ENCODE results near the gene BATF3.
A peak's percentile ranks its signal among the peaks of the same experiment; 100 is the strongest.

BATF3 gene

DNA sequence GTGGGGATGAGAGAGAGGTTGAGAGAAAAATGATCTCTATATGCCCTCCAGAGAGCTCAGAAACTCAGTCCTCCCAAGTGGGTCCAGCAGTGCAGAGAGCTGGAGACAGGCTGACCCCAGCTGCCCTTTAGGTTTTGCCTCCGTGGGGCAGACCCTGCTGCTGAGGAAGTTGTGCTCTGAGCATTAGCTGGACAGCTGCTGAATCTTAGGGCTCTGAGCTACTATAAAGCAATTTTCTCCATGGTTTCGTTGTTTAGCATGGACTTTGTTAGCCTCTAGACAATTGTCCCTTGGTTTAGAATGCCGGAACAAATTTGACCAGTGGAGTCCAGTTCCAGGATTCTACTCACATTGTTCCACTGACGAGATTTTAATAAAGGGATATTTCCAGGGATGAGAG lies 22.1 kb downstream of the BATF3 start:
- Mint-ChIP-seq H3K9me3 (no peaks in the 10 kb centered on the region), H3K4me3 (no peak overlapping the region), H3K27ac (no peak overlapping the region)

DNA sequence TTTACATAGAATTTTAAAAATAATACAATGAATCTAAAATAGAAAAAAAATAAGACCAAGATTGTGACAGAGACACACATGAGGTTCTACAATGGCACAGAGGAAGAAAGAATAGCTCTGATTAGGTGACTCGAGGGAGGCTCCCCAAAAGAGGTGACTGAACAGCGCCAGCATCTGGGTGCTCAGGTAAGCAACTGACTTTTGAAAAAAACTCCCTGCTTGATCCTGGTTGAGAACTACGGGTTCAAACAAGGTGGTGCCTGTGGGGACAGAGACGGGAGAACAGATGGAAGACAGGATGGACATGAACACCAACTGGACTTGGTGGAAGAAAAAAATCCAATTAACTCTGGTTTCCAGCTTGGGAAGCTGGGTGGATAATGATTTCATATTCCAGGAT lies 22.5 kb downstream of the BATF3 start:
- no peaks in the 10 kb centered on the region for H3K36me3 Mint-ChIP-seq (ENCODE audit: low read depth)

More for the DNA sequence above, 22.1 kb downstream of the BATF3 start:
- TF ChIP-seq, protein P1, sequence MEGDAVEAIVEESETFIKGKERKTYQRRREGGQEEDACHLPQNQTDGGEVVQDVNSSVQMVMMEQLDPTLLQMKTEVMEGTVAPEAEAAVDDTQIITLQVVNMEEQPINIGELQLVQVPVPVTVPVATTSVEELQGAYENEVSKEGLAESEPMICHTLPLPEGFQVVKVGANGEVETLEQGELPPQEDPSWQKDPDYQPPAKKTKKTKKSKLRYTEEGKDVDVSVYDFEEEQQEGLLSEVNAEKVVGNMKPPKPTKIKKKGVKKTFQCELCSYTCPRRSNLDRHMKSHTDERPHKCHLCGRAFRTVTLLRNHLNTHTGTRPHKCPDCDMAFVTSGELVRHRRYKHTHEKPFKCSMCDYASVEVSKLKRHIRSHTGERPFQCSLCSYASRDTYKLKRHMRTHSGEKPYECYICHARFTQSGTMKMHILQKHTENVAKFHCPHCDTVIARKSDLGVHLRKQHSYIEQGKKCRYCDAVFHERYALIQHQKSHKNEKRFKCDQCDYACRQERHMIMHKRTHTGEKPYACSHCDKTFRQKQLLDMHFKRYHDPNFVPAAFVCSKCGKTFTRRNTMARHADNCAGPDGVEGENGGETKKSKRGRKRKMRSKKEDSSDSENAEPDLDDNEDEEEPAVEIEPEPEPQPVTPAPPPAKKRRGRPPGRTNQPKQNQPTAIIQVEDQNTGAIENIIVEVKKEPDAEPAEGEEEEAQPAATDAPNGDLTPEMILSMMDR (IDR thresholded peaks at IDR 0.05), result no peak
- no peak for DNase-seq
- no peaks in the 10 kb centered on the region for H3K36me3 Mint-ChIP-seq (ENCODE audit: low read depth)
- peaks cover 16% of the 10 kb centered on the region for H3K27me3 Mint-ChIP-seq (ENCODE audit: low read depth, poor library complexity)
- H3K4me1 Mint-ChIP-seq, result peaks cover 23% of the 10 kb centered on the region

DNA sequence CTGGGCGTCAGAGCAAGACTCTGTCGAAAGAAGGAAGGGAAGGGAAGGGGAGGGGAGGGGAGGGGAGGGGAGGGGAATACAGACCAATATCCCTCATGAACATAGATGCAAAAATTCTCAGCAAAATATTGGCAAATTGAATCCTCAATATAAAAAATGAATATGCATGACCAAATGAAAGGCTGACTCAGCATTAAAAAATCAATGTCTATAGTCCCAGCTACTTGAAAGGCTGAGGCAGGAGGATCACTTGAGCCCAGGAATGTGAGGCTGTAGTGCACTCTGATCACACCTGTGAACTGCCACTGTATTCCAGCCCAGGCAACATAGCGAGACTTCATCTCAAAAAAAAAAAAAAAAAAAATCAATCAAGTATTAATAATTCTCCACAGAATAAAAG lies 24.0 kb downstream of the BATF3 start:
- Mint-ChIP-seq H3K36me3 (ENCODE audit: low read depth) (no peaks in the 10 kb centered on the region), H3K27ac (no peak overlapping the region)

More for the DNA sequence above, 22.5 kb downstream of the BATF3 start:
- TF ChIP-seq, protein P1 (IDR thresholded peaks at IDR 0.05), result no peak
- Mint-ChIP-seq H3K27me3 (ENCODE audit: low read depth, poor library complexity) (peaks cover 16% of the 10 kb centered on the region), H3K9me3 (no peaks in the 10 kb centered on the region), H3K4me3 (no peak overlapping the region), H3K4me1 (peaks cover 23% of the 10 kb centered on the region), H3K27ac (peak overlapping the region; percentile 89)
- DNase-seq, result no peak

DNA sequence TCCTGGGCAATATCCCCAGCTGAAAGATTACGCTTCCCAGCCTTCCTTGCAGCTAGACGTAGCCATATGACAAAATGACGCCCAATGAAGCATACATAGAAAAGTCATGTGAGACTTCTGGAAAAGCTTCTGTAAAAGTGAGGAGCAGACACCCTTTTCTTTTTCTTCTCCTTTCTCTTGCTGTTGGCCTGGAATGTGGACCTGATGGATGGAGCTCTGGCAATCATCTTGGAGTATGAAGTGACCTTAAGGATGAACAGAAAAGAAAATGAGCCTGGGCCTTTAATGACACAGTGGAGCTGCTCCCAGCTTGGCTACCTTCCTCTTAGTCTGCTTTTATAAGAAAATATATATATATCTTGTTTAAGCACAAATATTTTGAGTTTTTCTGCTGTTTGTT lies 24.8 kb downstream of the BATF3 start:
- Mint-ChIP-seq H3K9me3 (no peaks in the 10 kb centered on the region), H3K27ac (no peak overlapping the region), H3K27me3 (ENCODE audit: low read depth, poor library complexity) (peaks cover 13% of the 10 kb centered on the region), H3K4me3 (no peak overlapping the region), H3K4me1 (peaks cover 33% of the 10 kb centered on the region), H3K36me3 (ENCODE audit: low read depth) (no peaks in the 10 kb centered on the region)
- TF ChIP-seq, protein P1 (IDR thresholded peaks at IDR 0.05), result no peak
- DNase-seq, result no peak

More for the DNA sequence above, 24.0 kb downstream of the BATF3 start:
- Mint-ChIP-seq H3K4me3 (no peak overlapping the region), H3K4me1 (peaks cover 33% of the 10 kb centered on the region), H3K9me3 (no peaks in the 10 kb centered on the region), H3K27me3 (ENCODE audit: low read depth, poor library complexity) (peaks cover 13% of the 10 kb centered on the region)
- no peak for DNase-seq
- TF ChIP-seq, protein P1 (IDR thresholded peaks at IDR 0.05), result no peak

DNA sequence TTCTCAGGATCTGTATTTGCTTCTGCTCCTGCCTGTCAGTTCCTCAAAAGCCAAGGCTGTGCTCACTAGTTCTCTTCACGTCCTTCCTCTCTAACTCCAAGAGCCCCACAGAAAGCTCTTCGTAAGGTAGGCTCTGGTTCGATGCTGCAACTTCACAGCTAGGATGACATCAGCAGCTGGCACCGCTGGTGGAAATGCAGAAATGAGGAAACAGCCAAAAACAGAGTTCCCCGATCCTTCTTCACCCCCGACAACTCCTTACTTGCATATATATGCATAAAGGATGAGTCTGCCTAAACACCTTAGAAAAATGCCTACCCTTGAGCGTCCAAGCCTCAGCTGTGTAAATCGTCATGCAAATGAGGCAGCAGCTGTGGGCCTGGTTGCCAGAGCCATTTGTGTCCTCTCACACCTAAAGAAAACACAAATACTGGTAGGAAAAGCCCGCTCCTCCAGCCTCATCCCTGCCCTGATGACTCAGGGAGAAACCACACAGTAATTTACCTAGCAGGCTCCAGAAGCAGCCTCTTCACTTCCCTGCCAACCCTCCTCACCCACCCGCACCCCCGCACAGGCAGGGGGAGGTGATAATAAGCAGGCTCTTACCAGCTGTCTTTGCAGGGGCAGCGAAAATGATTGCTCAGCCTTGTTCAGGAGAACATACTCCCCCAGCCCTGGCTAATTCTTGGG lies 28.2 kb downstream of the BATF3 start:
- H3K4me1 Mint-ChIP-seq, result peaks cover 31% of the 10 kb centered on the region

More for the DNA sequence above, 28.2 kb downstream of the BATF3 start:
- H3K27ac Mint-ChIP-seq, result no peak overlapping the region
- TF ChIP-seq, protein P1 (IDR thresholded peaks at IDR 0.05), result no peak
- H3K4me3 Mint-ChIP-seq, result no peak overlapping the region
- peaks cover 8% of the 10 kb centered on the region for H3K27me3 Mint-ChIP-seq (ENCODE audit: low read depth, poor library complexity)
- no peaks in the 10 kb centered on the region for H3K9me3 Mint-ChIP-seq
- no peak for DNase-seq
- H3K36me3 Mint-ChIP-seq (ENCODE audit: low read depth), result no peaks in the 10 kb centered on the region

All from nephron progenitor cell (in vitro differentiated cells).